H1 (cell line): ENCODE results near the gene TFDP1. TPM values are rescaled to one million over a fixed set of nuclear protein-coding genes. Genes with fewer than 3 reads are reported as not detected.

ENCODE experiments used
- CTCF ChIA-PET: fragments of 300-600 bp; sonication (Branson Sonifier 250); formaldehyde crosslinking; loops from one replicate; lab custom pipeline; 2021; ENCODE audit not compliant: partially characterized antibody; lab: Charles Lee
- POLR2A ChIA-PET: fragments of 300-600 bp; sonication (Branson Sonifier 250); formaldehyde crosslinking; loops from one replicate; lab custom pipeline; 2021; ENCODE audit warnings: inconsistent platforms; ENCODE audit not compliant: partially characterized antibody; lab: Charles Lee
- DNase-seq, 2 experiments: peaks; one replicate each; pipeline versions ENCODE4 v3.0.0 to v3.0.0-alpha.2; 2010 to 2022; ENCODE audit warnings: low spot score in 2 of 2, low read depth in 1 of 2, mixed read lengths in 1 of 2
- FAIRE-seq: peaks from 2 replicates; lab custom pipeline; 2011; peaks lifted over from hg19 to GRCh38; lab: Jason Lieb, UNC
- H2AFZ ChIP-seq: 2 replicates; pipeline ENCODE4 v1.8.1; 2012; ENCODE audit warnings: low read length, inconsistent platforms
- H2AK5ac ChIP-seq: 2 replicates; pipeline ENCODE4 v1.6.1; 2013; ENCODE audit warnings: low read depth, low read length
- H2BK120ac ChIP-seq: replicated peaks from 2 replicates; pipeline ENCODE3; 2013; ENCODE audit warnings: low read depth, low read length, inconsistent platforms
- H2BK12ac ChIP-seq: 2 replicates; pipeline ENCODE4 v1.6.1; 2013; ENCODE audit warnings: low read depth, low read length
- H2BK15ac ChIP-seq: 2 replicates; pipeline ENCODE4 v1.6.1; 2013; ENCODE audit warnings: low read length
- H2BK20ac ChIP-seq: 2 replicates; pipeline ENCODE4 v1.6.1; 2013; ENCODE audit warnings: low read length
- H2BK5ac ChIP-seq: 2 replicates; pipeline ENCODE4 v1.6.1; 2013; ENCODE audit warnings: low read depth, low read length
- H3K14ac ChIP-seq: 2 replicates; pipeline ENCODE4 v1.6.1; 2013; ENCODE audit warnings: inconsistent platforms; ENCODE audit not compliant: insufficient read length
- H3K18ac ChIP-seq: 2 replicates; pipeline ENCODE4 v1.6.1; 2013; ENCODE audit warnings: low read length; ENCODE audit errors: extremely low read depth
- H3K23ac ChIP-seq: 2 replicates; pipeline ENCODE4 v1.6.1; 2013; ENCODE audit warnings: inconsistent platforms; ENCODE audit not compliant: insufficient read length
- H3K23me2 ChIP-seq: 2 replicates; pipeline ENCODE4 v1.6.1; 2013; ENCODE audit warnings: low read depth, low read length
- H3K27ac ChIP-seq: 2 replicates; pipeline ENCODE4 v1.6.1; 2011; ENCODE audit warnings: low read depth, low read length, inconsistent platforms
- H3K27me3 ChIP-seq, 4 experiments: replicated peaks in 1 of 4; 1 replicate in 1 of 4; 2 replicates in 3 of 4; pipeline versions ENCODE4 v1.6.1 to v1.8.1; 2011 to 2013; ENCODE audit warnings: low read length in 3 of 4, mild to moderate bottlenecking in 3 of 4, inconsistent platforms in 2 of 4, mixed read lengths in 2 of 4, moderate library complexity in 1 of 4; ENCODE audit not compliant: control insufficient read depth in 3 of 4, insufficient read depth in 3 of 4; ENCODE audit errors: extremely low read depth in 1 of 4
- H3K36me3 ChIP-seq, 4 experiments: 2 replicates each; pipeline versions ENCODE4 v1.6.1 to v1.8.1; 2011 to 2013; ENCODE audit warnings: mild to moderate bottlenecking in 4 of 4, low read length in 3 of 4, moderate library complexity in 2 of 4, control low read depth in 1 of 4, inconsistent platforms in 1 of 4; ENCODE audit not compliant: insufficient read depth in 4 of 4, control insufficient read depth in 2 of 4
- H3K4ac ChIP-seq: replicated peaks from 2 replicates; pipeline ENCODE3; 2013; ENCODE audit warnings: low read length, low read depth, mixed read lengths, inconsistent platforms; ENCODE audit not compliant: insufficient read length
- H3K4me1 ChIP-seq, 4 experiments: replicated peaks in 1 of 4; 1 replicate in 1 of 4; 2 replicates in 3 of 4; pipeline versions ENCODE4 v1.6.1 to v1.8.1; 2011 to 2013; ENCODE audit warnings: low read length in 3 of 4, inconsistent platforms in 2 of 4, mixed read lengths in 1 of 4; ENCODE audit not compliant: insufficient read depth in 4 of 4, control insufficient read depth in 3 of 4
- H3K4me2 ChIP-seq, 2 experiments: 2 replicates each; pipeline versions ENCODE4 v1.6.1 to v1.8.1; 2011 to 2013; ENCODE audit warnings: low read depth in 2 of 2, low read length in 2 of 2, control low read depth in 1 of 2, inconsistent platforms in 1 of 2, mild to moderate bottlenecking in 1 of 2; ENCODE audit not compliant: insufficient read depth in 1 of 2
- H3K4me3 ChIP-seq, 4 experiments: fragments of 200-600, 300-600 bp in 1 of 4; sonication (generic), shearing (Covaris generic), sonication (Bioruptor Twin) in 1 of 4; 2 replicates each; pipeline versions ENCODE4 v1.5.1 to v1.8.1; 2011 to 2016; ENCODE audit warnings: low read length in 4 of 4, low read depth in 3 of 4, control low read depth in 2 of 4, inconsistent platforms in 2 of 4, mild to moderate bottlenecking in 2 of 4, mixed read lengths in 1 of 4, moderate library complexity in 1 of 4; ENCODE audit not compliant: insufficient read depth in 2 of 4; ENCODE audit errors: extremely low read depth in 1 of 4
- H3K56ac ChIP-seq: replicated peaks from 2 replicates; pipeline ENCODE3; 2013; ENCODE audit warnings: low read depth, mild to moderate bottlenecking, mixed read lengths, low read length, inconsistent platforms; ENCODE audit not compliant: insufficient read length
- H3K79me1 ChIP-seq: 2 replicates; pipeline ENCODE4 v1.6.1; 2013; ENCODE audit warnings: low read depth, low read length, control low read depth
- H3K79me2 ChIP-seq, 2 experiments: 2 replicates each; pipeline versions ENCODE4 v1.6.1 to v1.8.1; 2012 to 2013; ENCODE audit warnings: low read length in 2 of 2, mild to moderate bottlenecking in 2 of 2, inconsistent platforms in 1 of 2; ENCODE audit not compliant: insufficient read depth in 2 of 2, control insufficient read depth in 1 of 2
- H3K9ac ChIP-seq, 4 experiments: replicated peaks in 1 of 4; 1 replicate in 1 of 4; 2 replicates in 3 of 4; pipeline versions ENCODE4 v1.6.1 to v1.8.1; 2011 to 2013; ENCODE audit warnings: low read depth in 3 of 4, low read length in 3 of 4, control low read depth in 2 of 4, mild to moderate bottlenecking in 2 of 4, moderate library complexity in 2 of 4, inconsistent platforms in 1 of 4; ENCODE audit errors: extremely low read depth in 1 of 4
- H3K9me3 ChIP-seq, 2 experiments: 2 replicates each; pipeline versions ENCODE4 v1.6.1 to v1.8.1; 2012 to 2013; ENCODE audit warnings: mild to moderate bottlenecking in 2 of 2, moderate library complexity in 2 of 2, control low read depth in 1 of 2, inconsistent platforms in 1 of 2, low read depth in 1 of 2, low read length in 1 of 2, mixed read lengths in 1 of 2; ENCODE audit not compliant: insufficient read depth in 2 of 2
- H4K20me1 ChIP-seq, 2 experiments: replicated peaks in 1 of 2; 2 replicates each; pipeline versions ENCODE3 to v1.8.1; 2011 to 2013; ENCODE audit warnings: inconsistent platforms in 2 of 2, low read length in 2 of 2, mild to moderate bottlenecking in 1 of 2; ENCODE audit not compliant: insufficient read depth in 2 of 2, control insufficient read depth in 1 of 2
- H4K5ac ChIP-seq: 2 replicates; pipeline ENCODE4 v1.6.1; 2013; ENCODE audit warnings: low read length, low read depth, mixed read lengths, inconsistent platforms; ENCODE audit not compliant: insufficient read length
- H4K8ac ChIP-seq: 2 replicates; pipeline ENCODE4 v1.8.0; 2013; ENCODE audit warnings: mild to moderate bottlenecking, moderate library complexity, low read length, inconsistent platforms; ENCODE audit not compliant: insufficient read depth; ENCODE audit errors: extremely low read depth
- H4K91ac ChIP-seq: replicated peaks from 2 replicates; pipeline ENCODE3; 2013; ENCODE audit warnings: low read length, mixed read lengths, inconsistent platforms; ENCODE audit not compliant: insufficient read length
- FOSL1 ChIP-seq: IDR thresholded peaks from 2 replicates; pipeline ENCODE4 v1.6.1; 2011; ENCODE audit warnings: mild to moderate bottlenecking, low read depth, low read length, moderate library complexity; ENCODE audit not compliant: insufficient read depth
- JUN ChIP-seq: IDR thresholded peaks from 2 replicates; pipeline ENCODE4 v1.6.1; 2011; ENCODE audit warnings: low read depth, mild to moderate bottlenecking, improper control_type of control experiment, low read length
- SIN3A ChIP-seq, 2 experiments: IDR thresholded peaks in 1 of 2; conservative IDR thresholded peaks in 1 of 2; 2 replicates each; pipeline ENCODE4 v1.6.1; 2011 to 2012; ENCODE audit warnings: low read length in 2 of 2, improper control_type of control experiment in 1 of 2, low read depth in 1 of 2, mild to moderate bottlenecking in 1 of 2
- WGBS, 2 experiments: shearing (Covaris generic) in 1 of 2; methylation state at CpG; one replicate each; pipeline versions ENCODE4 v1.1.6 to v1.1.7; 2013 to 2015; ENCODE audit warnings: low lambda C conversion rate in 2 of 2, mixed read lengths in 2 of 2, inconsistent platforms in 1 of 2, low coverage in 1 of 2, missing lambda C conversion rate in 1 of 2; ENCODE audit not compliant: insufficient replicate concordance in 2 of 2, insufficient coverage in 1 of 2, insufficient read length in 1 of 2; ENCODE audit errors: extremely low coverage in 1 of 2, missing lambda C conversion rate in 1 of 2; 5-methylcytosine and 5-hydroxymethylcytosine counted together
- polyA plus RNA-seq, 7 experiments: library from polyadenylated mRNA; depleted of rRNA in 3 of 7; stranded (reverse) in 5 of 7; unstranded in 2 of 7; fragments of >200 nt in 5 of 7; fragments of 200-250 nt in 2 of 7; gene quantifications; 1 replicate in 5 of 7; 2 replicates in 1 of 7; 4 replicates in 1 of 7; pipeline versions ENCODE4 v1.2.1 to v1.2.3, GENCODE V29; 2011 to 2013; ENCODE audit warnings: missing spikeins in 2 of 7, mixed read lengths in 2 of 7
- total RNA-seq: library from RNA; stranded (reverse); fragmentation: NEBNext Ultra II Directional; extraction: Animal tissue kit (Norgen Biotek cat#: 25700); gene quantifications from 2 replicates; pipeline ENCODE4 v1.2.1, GENCODE V29; 2021

The TFDP1 gene
- total and polyA plus RNA-seq, 2 of the 8 experiments (the other 6 are each of a cell fraction or from before 2014, with no cell fraction given), result 43.6 to 81.9 TPM

DNA sequence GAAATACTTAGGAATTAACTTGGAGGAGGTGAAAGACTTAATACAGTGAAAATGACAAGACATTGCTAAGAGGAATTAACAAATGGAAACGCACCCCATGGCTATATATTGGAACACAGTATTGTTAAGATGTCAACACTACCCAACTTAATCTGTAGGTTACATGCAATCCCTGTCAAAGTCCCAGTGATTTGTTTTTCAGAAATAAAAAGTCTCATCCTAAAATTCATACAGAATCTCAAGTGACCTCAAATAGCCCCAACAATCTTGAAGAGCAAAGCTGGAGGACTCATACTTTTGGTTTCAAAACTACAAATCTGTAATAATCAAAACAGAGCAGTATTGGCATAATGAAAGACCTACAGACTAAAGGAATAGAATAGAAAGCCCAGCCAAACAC lies 60.2 kb downstream of the TFDP1 start:
- Histone ChIP-seq H3K4me1 (no peaks in the 10 kb centered on the region), H3K27ac (no peak overlapping the region), H4K5ac (no peak overlapping the region), H3K23me2 (no peaks in the 10 kb centered on the region), H4K8ac (no peak overlapping the region), H3K79me1 (no peaks in the 10 kb centered on the region), H3K18ac (no peak overlapping the region), H3K23ac (no peak overlapping the region), H3K4me3 (no peak overlapping the region), H3K27me3 (no peaks in the 10 kb centered on the region), H4K91ac (no peak overlapping the region), H3K56ac (no peak overlapping the region), H2BK15ac (no peak overlapping the region), H3K4ac (no peak overlapping the region), H3K36me3 (peaks cover 6 to 24% (median 12%) of the 10 kb centered on the region in 4 experiments; a peak in 7 of 8 replicates), H3K9ac (no peak overlapping the region), H3K14ac (no peak overlapping the region), H4K20me1 (no peaks in the 10 kb centered on the region), H2BK12ac (no peak overlapping the region), H3K9me3 (peaks cover 29 to 38% of the 10 kb centered on the region in 2 experiments), H2AFZ (no peak overlapping the region), H3K4me2 (no peak overlapping the region), H2AK5ac (no peak overlapping the region), H2BK120ac (no peak overlapping the region), H3K79me2 (no peaks in the 10 kb centered on the region), H2BK20ac (no peak overlapping the region), H2BK5ac (no peak overlapping the region)
- TF ChIP-seq SIN3A (conservative IDR thresholded peaks at IDR 0.05 in 1 of 2, IDR thresholded peaks at IDR 0.05 in 1 of 2; ENCODE audit: low read depth in 1 of 2, low read length in 2 of 2) (no peak), JUN (no peak), FOSL1 (no peak)
- FAIRE-seq (no peak), DNase-seq (no peak)
- POLR2A ChIA-PET, result no interaction called here
- CTCF ChIA-PET, result interaction anchor here (0.6 to 1.8 kb wide), 4 partner anchors 11 to 255 kb away, joined by 3 to 6 read pairs (median 4); no protein-coding TSS in a partner anchor
- WGBS, 2 experiments, result 81% methylated on average over 1 of the region's 1 CpG; no CpG with 5 or more reads in 1 of the 2 experiments
